ENCODE data around the gene TGFB1I1. TPM values are rescaled to one million over a fixed set of nuclear protein-coding genes. Genes with fewer than 3 reads are reported as not detected.

TGFB1I1 gene
- polyA plus RNA-seq, 2 of the 4 experiments (the other 2 are of a cell fraction), result 8.3 to 75.1 TPM

DNA sequence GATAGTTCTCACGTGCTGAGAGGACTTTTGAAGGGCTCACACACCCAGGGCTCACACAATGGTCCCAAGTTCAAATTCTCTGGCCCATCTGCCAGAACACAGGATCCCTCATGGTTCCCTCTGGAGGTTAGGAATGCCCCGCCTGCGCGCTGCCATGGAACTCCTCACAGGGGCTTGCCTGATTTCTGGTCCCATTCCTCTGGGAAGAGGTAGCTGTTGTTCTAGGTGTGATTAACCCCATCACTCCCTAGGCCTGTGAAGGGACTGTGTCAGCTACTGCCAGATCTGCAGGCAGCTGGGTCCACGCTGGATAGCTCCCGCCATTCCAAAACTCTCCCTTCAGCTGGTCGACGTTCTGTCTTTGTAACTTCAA lies 15.0 kb upstream of the TGFB1I1 start (continued):
- TF ChIP-seq RNF2 (IDR thresholded peaks at IDR 0.05; ENCODE audit: borderline replicate concordance, low read depth), result no peak
- TF ChIP-seq FOXS1 (CRISPR knock-in tag; IDR thresholded peaks at IDR 0.05), result no peak

DNA sequence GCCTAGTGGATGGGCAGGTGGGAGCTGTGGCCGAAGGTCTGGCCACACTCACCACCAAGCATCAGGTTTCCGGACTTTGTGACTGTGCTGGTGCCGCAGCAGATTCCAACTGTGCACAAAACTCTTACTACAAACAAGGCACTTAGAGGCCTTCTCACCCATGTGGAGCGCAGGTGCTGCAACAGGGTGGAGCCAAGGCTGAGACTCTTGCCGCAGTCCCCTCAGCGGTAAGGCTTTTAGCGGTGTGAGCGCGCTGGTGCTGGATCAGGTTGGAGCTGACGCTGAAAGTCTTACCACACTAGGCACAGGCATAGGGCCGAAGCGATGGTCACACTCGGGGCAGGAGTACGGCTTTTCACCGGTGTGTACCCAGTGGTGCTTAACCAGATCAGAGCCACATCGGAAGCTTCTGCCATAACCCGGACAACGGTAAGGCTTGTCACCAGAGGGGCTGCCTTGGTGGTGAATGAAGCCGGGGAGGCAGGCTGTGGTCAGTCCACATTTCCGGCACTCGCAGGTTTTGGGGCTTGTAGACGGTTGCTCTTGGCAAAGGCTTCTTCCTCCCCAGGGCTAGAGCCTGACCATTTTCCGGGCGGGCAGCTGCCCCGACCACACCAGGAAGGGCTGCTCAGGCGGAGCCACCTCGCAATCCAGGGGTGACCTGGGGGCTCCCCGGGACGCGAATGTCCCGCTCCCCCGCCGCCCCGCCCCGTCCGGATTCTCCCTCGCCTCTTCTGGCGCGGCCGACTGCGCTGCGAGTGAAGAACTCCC lies 13.7 kb upstream of the TGFB1I1 start:
- H3K4me2 ChIP-seq, result peak overlapping the region; percentile 75
- TF ChIP-seq MYC (IDR thresholded peaks at IDR 0.05; ENCODE audit: borderline replicate concordance, low read length), result 0 out of 2 replicates have a peak, but pooled peaks have one; percentile 3
- TF ChIP-seq RARB (CRISPR knock-in tag; IDR thresholded peaks at IDR 0.05), result no peak
- TF ChIP-seq EHMT2 (IDR thresholded peaks at IDR 0.05; ENCODE audit: low read depth), result no peak
- TF ChIP-seq ZNF302 (CRISPR knock-in tag; IDR thresholded peaks at IDR 0.05), result no peak
- no peak for TF ChIP-seq EHF (CRISPR knock-in tag; IDR thresholded peaks at IDR 0.05)
- no peak; the same call in 1 of the 2 replicates for TF ChIP-seq PHF8 (IDR thresholded peaks at IDR 0.05; ENCODE audit: borderline replicate concordance, low read depth)
- TF ChIP-seq, protein P1, sequence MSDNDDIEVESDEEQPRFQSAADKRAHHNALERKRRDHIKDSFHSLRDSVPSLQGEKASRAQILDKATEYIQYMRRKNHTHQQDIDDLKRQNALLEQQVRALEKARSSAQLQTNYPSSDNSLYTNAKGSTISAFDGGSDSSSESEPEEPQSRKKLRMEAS (IDR thresholded peaks at IDR 0.05), result peak; percentile 47; the same call in 1 of the 2 replicates
- TF ChIP-seq HOXB13 (CRISPR knock-in tag; IDR thresholded peaks at IDR 0.05; ENCODE audit: low read depth), result no peak
- no peak for TF ChIP-seq KDM5A (IDR thresholded peaks at IDR 0.05)
- TF ChIP-seq MAFK (IDR thresholded peaks at IDR 0.05; ENCODE audit: partially characterized antibody), result no peak
- TF ChIP-seq POLR2A (IDR thresholded peaks at IDR 0.05; ENCODE audit: low read length), result 0 out of 2 replicates have a peak, but pooled peaks have one; percentile 10
- TF ChIP-seq CBX8 (IDR thresholded peaks at IDR 0.05), result no peak
- TF ChIP-seq GATA3 (IDR thresholded peaks at IDR 0.05; ENCODE audit: borderline replicate concordance), result no peak
- TF ChIP-seq JUNB (IDR thresholded peaks at IDR 0.05), result no peak
- no peak for TF ChIP-seq HOXA7 (CRISPR knock-in tag; IDR thresholded peaks at IDR 0.05)
- no peak for TF ChIP-seq SMC3 (IDR thresholded peaks at IDR 0.05)
- no peak for TF ChIP-seq KDM1A (IDR thresholded peaks at IDR 0.05; ENCODE audit: low read depth)
- peak overlapping the region; percentile 98 to 99 for H3K27ac ChIP-seq
- DNase-seq (ENCODE audit: low read depth in 1 of 2, low spot score in 1 of 2), result peak; percentile 41 to 60
- WGBS (ENCODE audit: missing lambda C conversion rate), result 2% methylated on average over 16 of the region's 42 CpGs
- H3K9me3 ChIP-seq, result no peaks in the 10 kb centered on the region
- POLR2A ChIA-PET, result interaction anchor here (0.5 to 4.0 kb wide), 15 partner anchors 10 to 461 kb away, joined by 3 to 18 read pairs (median 7); partner anchors contain the start of genes FUS, KAT8, RUSF1 and ZNF267
- peak overlapping the region; percentile 87 for H3K4me3 ChIP-seq
- peaks cover 48% of the 10 kb centered on the region for H3K4me1 ChIP-seq
- ATAC-seq, result peak; percentile 16 to 39
- FAIRE-seq, result no peak
- CTCF ChIA-PET, result interaction anchor here (0.9 to 7.9 kb wide), 13 partner anchors 10 to 474 kb away, joined by 3 to 52 read pairs (median 4); partner anchors contain the start of genes TGFB1I1, ZNF267 and ZNF843

DNA sequence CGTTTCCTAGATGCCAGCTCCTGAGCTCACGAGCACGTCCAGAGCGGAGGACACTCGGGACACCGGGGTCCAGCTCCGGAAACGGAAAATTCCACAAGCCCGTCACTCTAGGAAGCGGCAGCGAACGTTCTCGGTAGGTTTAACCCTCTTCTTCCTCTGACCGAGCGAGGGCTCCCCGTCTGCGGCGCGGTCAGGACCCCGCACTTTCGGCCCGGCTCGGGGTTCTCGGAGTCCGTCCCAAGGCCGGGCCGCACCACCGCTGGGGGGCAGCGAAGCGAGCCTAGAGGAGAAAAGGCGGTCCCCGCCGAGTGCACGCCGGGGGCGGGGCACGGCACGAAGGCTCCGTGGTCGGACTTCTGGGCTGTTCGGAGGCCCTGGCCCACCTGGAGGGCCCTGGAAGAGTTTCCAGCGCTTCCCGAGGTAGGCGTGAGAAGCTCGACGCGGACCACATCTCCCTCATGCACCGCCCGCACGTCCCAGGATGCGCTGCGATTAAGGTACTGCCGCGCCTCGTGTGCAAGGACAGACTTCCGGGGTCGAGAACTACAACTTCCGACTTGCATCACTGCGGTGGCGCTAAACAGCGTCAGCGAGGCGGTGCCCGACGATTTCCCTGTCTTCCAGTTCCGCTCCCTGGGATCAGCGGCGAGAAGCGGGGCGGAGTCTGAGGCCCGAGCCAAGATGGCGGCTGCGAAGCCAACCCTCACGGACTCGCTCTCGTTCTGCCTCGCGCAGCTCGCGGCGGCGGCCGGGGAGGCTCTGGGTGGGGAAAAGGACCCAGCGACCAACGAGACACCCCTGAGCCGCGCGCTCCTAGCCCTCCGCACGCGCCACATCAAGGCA lies 12.9 kb upstream of the TGFB1I1 start, which contains the start of gene ARMC5:
Gene ARMC5 (plus strand): TSS at position 658 of the 843 bp plus-strand sequence. CDS start 24 bp downstream, at position 682.
- peak; percentile 93 to 99 for DNase-seq (ENCODE audit: low read depth in 1 of 2, low spot score in 1 of 2)
- H3K9me3 ChIP-seq, result no peaks in the 10 kb centered on the region
- POLR2A ChIA-PET, result interaction anchor here (0.5 to 4.0 kb wide), 30 partner anchors 8 to 462 kb away, joined by 3 to 23 read pairs (median 7); partner anchors contain the start of genes FUS, KAT8, RUSF1 and SLC5A2
- FAIRE-seq, result no peak
- peak within 1 kb of the TSS; percentile 89 for H3K4me2 ChIP-seq
- H3K27ac ChIP-seq, result peak within 1 kb of the TSS; percentile 98 to 99
- ATAC-seq, result peak; percentile 83 to 87
- CTCF ChIA-PET, result interaction anchor here (0.9 to 7.9 kb wide), 12 partner anchors 11 to 414 kb away, joined by 3 to 52 read pairs (median 6); partner anchors contain the start of genes TGFB1I1, ZNF267 and ZNF843
- H3K4me1 ChIP-seq, result peaks cover 40% of the 10 kb centered on the region
- peak within 1 kb of the TSS; percentile 87 for H3K4me3 ChIP-seq
- no CpG with 5 or more reads among the region's 91 CpGs for WGBS (ENCODE audit: missing lambda C conversion rate)
- TF ChIP-seq POLR2AphosphoS2 (conservative IDR thresholded peaks at IDR 0.05; ENCODE audit: low read length) (no peak), SREBF2 (IDR thresholded peaks at IDR 0.05) (no peak), EHF (CRISPR knock-in tag; IDR thresholded peaks at IDR 0.05) (0 out of 2 replicates have a peak, but pooled peaks have one; percentile 34), CHD2 (IDR thresholded peaks at IDR 0.05; ENCODE audit: low read length, partially characterized antibody) (no peak), PHF8 (IDR thresholded peaks at IDR 0.05; ENCODE audit: borderline replicate concordance, low read depth) (peak; percentile 88), NFE2L2 (conservative IDR thresholded peaks at IDR 0.05; ENCODE audit: low read length) (no peak), RARB (CRISPR knock-in tag; IDR thresholded peaks at IDR 0.05) (no peak), RFX5 (IDR thresholded peaks at IDR 0.05) (no peak), FOSL2 (IDR thresholded peaks at IDR 0.05) (no peak), FOSL2 (CRISPR knock-in tag; IDR thresholded peaks at IDR 0.05) (no peak; the same call in 1 of the 2 replicates), FOXS1 (CRISPR knock-in tag; IDR thresholded peaks at IDR 0.05) (no peak), GATA3 (IDR thresholded peaks at IDR 0.05; ENCODE audit: borderline replicate concordance) (no peak; the same call in 1 of the 2 replicates)
- TF ChIP-seq, protein P2, sequence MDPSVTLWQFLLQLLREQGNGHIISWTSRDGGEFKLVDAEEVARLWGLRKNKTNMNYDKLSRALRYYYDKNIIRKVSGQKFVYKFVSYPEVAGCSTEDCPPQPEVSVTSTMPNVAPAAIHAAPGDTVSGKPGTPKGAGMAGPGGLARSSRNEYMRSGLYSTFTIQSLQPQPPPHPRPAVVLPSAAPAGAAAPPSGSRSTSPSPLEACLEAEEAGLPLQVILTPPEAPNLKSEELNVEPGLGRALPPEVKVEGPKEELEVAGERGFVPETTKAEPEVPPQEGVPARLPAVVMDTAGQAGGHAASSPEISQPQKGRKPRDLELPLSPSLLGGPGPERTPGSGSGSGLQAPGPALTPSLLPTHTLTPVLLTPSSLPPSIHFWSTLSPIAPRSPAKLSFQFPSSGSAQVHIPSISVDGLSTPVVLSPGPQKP (IDR thresholded peaks at IDR 0.05; ENCODE audit: low read depth, low read length), result no peak
- TF ChIP-seq, protein P3, sequence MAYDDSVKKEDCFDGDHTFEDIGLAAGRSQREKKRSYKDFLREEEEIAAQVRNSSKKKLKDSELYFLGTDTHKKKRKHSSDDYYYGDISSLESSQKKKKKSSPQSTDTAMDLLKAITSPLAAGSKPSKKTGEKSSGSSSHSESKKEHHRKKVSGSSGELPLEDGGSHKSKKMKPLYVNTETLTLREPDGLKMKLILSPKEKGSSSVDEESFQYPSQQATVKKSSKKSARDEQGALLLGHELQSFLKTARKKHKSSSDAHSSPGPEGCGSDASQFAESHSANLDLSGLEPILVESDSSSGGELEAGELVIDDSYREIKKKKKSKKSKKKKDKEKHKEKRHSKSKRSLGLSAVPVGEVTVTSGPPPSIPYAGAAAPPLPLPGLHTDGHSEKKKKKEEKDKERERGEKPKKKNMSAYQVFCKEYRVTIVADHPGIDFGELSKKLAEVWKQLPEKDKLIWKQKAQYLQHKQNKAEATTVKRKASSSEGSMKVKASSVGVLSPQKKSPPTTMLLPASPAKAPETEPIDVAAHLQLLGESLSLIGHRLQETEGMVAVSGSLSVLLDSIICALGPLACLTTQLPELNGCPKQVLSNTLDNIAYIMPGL (CRISPR knock-in tag; IDR thresholded peaks at IDR 0.05; ENCODE audit: borderline replicate concordance), result peak; percentile 69; the same call in 1 of the 2 replicates
- TF ChIP-seq, protein P4, sequence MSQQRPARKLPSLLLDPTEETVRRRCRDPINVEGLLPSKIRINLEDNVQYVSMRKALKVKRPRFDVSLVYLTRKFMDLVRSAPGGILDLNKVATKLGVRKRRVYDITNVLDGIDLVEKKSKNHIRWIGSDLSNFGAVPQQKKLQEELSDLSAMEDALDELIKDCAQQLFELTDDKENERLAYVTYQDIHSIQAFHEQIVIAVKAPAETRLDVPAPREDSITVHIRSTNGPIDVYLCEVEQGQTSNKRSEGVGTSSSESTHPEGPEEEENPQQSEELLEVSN (IDR thresholded peaks at IDR 0.05; ENCODE audit: borderline replicate concordance, low read depth), result peak; percentile 95

Data from A549 (cell line).